ENCODE results near the gene PARD3. TPM values are rescaled to one million over a fixed set of nuclear protein-coding genes. Genes with fewer than 3 reads are reported as not detected.
"Not testable (repeated sequence)": the region's sequence is repeated elsewhere in the genome, so short reads cannot be mapped to it uniquely, and the experiment has no call there.

PARD3 gene
- total RNA-seq, 1 donor from 2014 or later: 29.4 TPM

- no peak for DNase-seq (ENCODE audit: low read depth in 2 of 2)
Measured at GRCh38 chr10:34744590-34744989, 70.5 kb downstream of the PARD3 start.

GRCh38 chr10:34743814-34744213, 71.3 kb downstream of the PARD3 start:
- DNase-seq (ENCODE audit: low read depth in 2 of 2): no peak

- DNase-seq (ENCODE audit: low read depth in 2 of 2): no peak
Measured at GRCh38 chr10:34742456-34742855, 72.6 kb downstream of the PARD3 start.

- not testable (repeated sequence) for DNase-seq (ENCODE audit: low read depth in 2 of 2)
Measured at GRCh38 chr10:34741087-34741486, 74.0 kb downstream of the PARD3 start.

GRCh38 chr10:34740321-34740720, 74.8 kb downstream of the PARD3 start:
- no peak for DNase-seq (ENCODE audit: low read depth in 2 of 2)

- peak in 1 of 2 donors; percentile 56 for DNase-seq (ENCODE audit: low read depth in 2 of 2)
Measured at GRCh38 chr10:34739915-34740314, 75.2 kb downstream of the PARD3 start.

GRCh38 chr10:34737772-34738169, 77.3 kb downstream of the PARD3 start:
- no peak for DNase-seq (ENCODE audit: low read depth in 2 of 2)

- DNase-seq (ENCODE audit: low read depth in 2 of 2): no peak
Measured at GRCh38 chr10:34736976-34737771, 77.9 kb downstream of the PARD3 start.

GRCh38 chr10:34734918-34735317, 80.2 kb downstream of the PARD3 start:
- DNase-seq (ENCODE audit: low read depth in 2 of 2): no peak

GRCh38 chr10:34732926-34733325, 82.2 kb downstream of the PARD3 start:
- peak; percentile 35 to 76 for DNase-seq (ENCODE audit: low read depth in 2 of 2)

- peak; percentile 74 to 80 for DNase-seq (ENCODE audit: low read depth in 2 of 2)
Measured at GRCh38 chr10:34731885-34732701, 83.0 kb downstream of the PARD3 start.

- no peak for DNase-seq (ENCODE audit: low read depth in 2 of 2)
Measured at GRCh38 chr10:34731213-34731612, 83.9 kb downstream of the PARD3 start.

GRCh38 chr10:34730726-34731125, 84.4 kb downstream of the PARD3 start:
- no peak for DNase-seq (ENCODE audit: low read depth in 2 of 2)

- DNase-seq (ENCODE audit: low read depth in 2 of 2): no peak
Measured at GRCh38 chr10:34729619-34730018, 85.5 kb downstream of the PARD3 start.

GRCh38 chr10:34728361-34728760, 86.7 kb downstream of the PARD3 start:
- no peak for DNase-seq (ENCODE audit: low read depth in 2 of 2)

- DNase-seq (ENCODE audit: low read depth in 2 of 2): no peak
Measured at GRCh38 chr10:34727595-34728033, 87.5 kb downstream of the PARD3 start.

- DNase-seq (ENCODE audit: low read depth in 2 of 2): no peak
Measured at GRCh38 chr10:34726862-34727261, 88.2 kb downstream of the PARD3 start.

GRCh38 chr10:34723750-34724149, 91.3 kb downstream of the PARD3 start:
- peak; percentile 84 to 88 for DNase-seq (ENCODE audit: low read depth in 2 of 2)

- no peak for DNase-seq (ENCODE audit: low read depth in 2 of 2)
Measured at GRCh38 chr10:34722404-34722803, 92.7 kb downstream of the PARD3 start.

- DNase-seq (ENCODE audit: low read depth in 2 of 2): peak in 1 of 2 donors; percentile 17
Measured at GRCh38 chr10:34721208-34721840, 93.8 kb downstream of the PARD3 start.

- no peak for DNase-seq (ENCODE audit: low read depth in 2 of 2)
Measured at GRCh38 chr10:34719746-34720145, 95.3 kb downstream of the PARD3 start.

GRCh38 chr10:34719328-34719727, 95.8 kb downstream of the PARD3 start:
- no peak for DNase-seq (ENCODE audit: low read depth in 2 of 2)

Data from lung microvascular endothelial cell (primary cell).